VCaP (cell line): ENCODE results near the gene VAMP2.
A peak's percentile ranks its signal among the peaks of the same experiment; 100 is the strongest.

ENCODE experiments used
- H3K27ac ChIP-seq: fragments of 450-650 bp; 2 replicates; pipeline ENCODE4 v1.5.1; 2017
- CTCF ChIP-seq: fragments of 450-650 bp; conservative IDR thresholded peaks from 2 replicates; pipeline ENCODE4 v1.5.1; 2017; ENCODE audit warnings: mild to moderate bottlenecking, moderate library complexity

The VAMP2 gene

GRCh38 chr17:8152112-8152775 is 10.5 kb downstream of the VAMP2 start, which contains the start of gene PER1:
TSS of gene PER1 (minus strand) at chr17:8152404. CDS start at chr17:8150706, 1,698 bp downstream.
- TF ChIP-seq CTCF: no peak
- peak within 1 kb of the TSS; percentile 73 for H3K27ac ChIP-seq

- H3K27ac ChIP-seq: peak overlapping the region; percentile 73
- TF ChIP-seq CTCF: no peak
Observed at GRCh38 chr17:8151641-8152111, 11.1 kb downstream of the VAMP2 start.

- peak overlapping the region; percentile 73 for H3K27ac ChIP-seq
- no peak for TF ChIP-seq CTCF
Observed at GRCh38 chr17:8151120-8151640, 11.6 kb downstream of the VAMP2 start.

- TF ChIP-seq CTCF: no peak
- peak overlapping the region; percentile 73 for H3K27ac ChIP-seq
Observed at GRCh38 chr17:8150194-8151119, 12.3 kb downstream of the VAMP2 start.

- no peak overlapping the region for H3K27ac ChIP-seq
- no peak for TF ChIP-seq CTCF
Observed at GRCh38 chr17:8149419-8150193, 13.1 kb downstream of the VAMP2 start.

GRCh38 chr17:8148560-8148959 is 14.2 kb downstream of the VAMP2 start:
- H3K27ac ChIP-seq: no peak overlapping the region

More at GRCh38 chr17:8148560-8148959, 14.2 kb downstream of the VAMP2 start:
- TF ChIP-seq CTCF: no peak
